ENCODE data around the gene HDGF.
A peak's percentile ranks its signal among the peaks of the same experiment; 100 is the strongest.

DNA sequence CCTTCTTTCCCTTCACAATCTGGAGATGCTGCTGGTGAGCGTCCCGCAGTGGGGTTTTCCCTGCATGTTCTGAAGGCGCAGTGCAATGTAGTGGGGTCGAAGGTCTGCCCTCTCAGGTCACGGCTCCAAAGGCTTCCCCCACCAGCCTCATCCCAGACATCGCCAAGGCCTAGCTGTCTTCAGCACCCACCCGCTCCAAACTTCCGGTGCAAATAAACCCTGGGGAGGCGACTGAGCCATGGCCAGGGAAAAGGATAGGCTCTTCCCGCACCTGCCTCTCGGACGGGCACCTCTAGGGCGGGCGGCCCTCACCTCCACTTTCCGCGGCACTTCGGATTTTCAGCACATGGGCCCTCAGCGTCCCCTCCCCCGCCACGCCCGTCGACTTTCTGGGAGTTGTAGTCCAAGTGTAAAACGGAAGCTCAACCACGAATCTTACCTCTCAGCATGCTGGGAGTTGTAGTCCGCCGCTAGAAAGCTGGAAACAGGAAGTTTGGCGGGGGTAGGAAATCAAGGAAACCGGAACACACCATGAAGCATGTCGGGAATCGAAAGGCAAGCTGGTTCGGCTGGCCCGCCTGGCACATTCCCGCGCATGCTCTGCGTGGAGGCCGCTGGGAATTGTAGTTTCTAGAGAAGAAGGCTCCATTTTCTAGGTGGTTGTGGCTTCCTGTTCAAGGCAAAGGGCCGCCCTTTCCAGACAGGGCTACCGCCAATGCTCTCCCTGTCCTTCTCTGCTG is 10.6 kb downstream of the HDGF start, which contains the start of gene MRPL24:
- TF ChIP-seq, protein P1, sequence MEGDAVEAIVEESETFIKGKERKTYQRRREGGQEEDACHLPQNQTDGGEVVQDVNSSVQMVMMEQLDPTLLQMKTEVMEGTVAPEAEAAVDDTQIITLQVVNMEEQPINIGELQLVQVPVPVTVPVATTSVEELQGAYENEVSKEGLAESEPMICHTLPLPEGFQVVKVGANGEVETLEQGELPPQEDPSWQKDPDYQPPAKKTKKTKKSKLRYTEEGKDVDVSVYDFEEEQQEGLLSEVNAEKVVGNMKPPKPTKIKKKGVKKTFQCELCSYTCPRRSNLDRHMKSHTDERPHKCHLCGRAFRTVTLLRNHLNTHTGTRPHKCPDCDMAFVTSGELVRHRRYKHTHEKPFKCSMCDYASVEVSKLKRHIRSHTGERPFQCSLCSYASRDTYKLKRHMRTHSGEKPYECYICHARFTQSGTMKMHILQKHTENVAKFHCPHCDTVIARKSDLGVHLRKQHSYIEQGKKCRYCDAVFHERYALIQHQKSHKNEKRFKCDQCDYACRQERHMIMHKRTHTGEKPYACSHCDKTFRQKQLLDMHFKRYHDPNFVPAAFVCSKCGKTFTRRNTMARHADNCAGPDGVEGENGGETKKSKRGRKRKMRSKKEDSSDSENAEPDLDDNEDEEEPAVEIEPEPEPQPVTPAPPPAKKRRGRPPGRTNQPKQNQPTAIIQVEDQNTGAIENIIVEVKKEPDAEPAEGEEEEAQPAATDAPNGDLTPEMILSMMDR (IDR thresholded peaks at IDR 0.05) = no peak
- peak in 1 of 2 donors; percentile 47 for TF ChIP-seq POLR2A (IDR thresholded peaks at IDR 0.05)
